H9 (cell line): ENCODE results near the gene SEC22A. TPM values are rescaled to one million over a fixed set of nuclear protein-coding genes. Genes with fewer than 3 reads are reported as not detected.

ENCODE experiments used
- DNase-seq: peaks from one replicate; pipeline ENCODE4 v3.0.0-alpha.2; 2017
- H2AFZ ChIP-seq: one replicate; pipeline ENCODE4 v1.6.1; 2013; ENCODE audit warnings: mild to moderate bottlenecking, low read length, control low read depth, moderate library complexity
- H2AK5ac ChIP-seq: 2 replicates; pipeline ENCODE4 v1.6.1; 2013; ENCODE audit warnings: low read length, control low read depth, mixed read lengths; ENCODE audit not compliant: insufficient read length
- H2BK120ac ChIP-seq: one replicate; pipeline ENCODE4 v1.6.1; 2013; ENCODE audit warnings: low read depth, mild to moderate bottlenecking, low read length, control low read depth, inconsistent platforms; ENCODE audit not compliant: poor library complexity, severe bottlenecking
- H2BK12ac ChIP-seq: 2 replicates; pipeline ENCODE4 v1.6.1; 2013; ENCODE audit warnings: low read length, control low read depth, mixed read lengths, low read depth; ENCODE audit not compliant: insufficient read length
- H2BK15ac ChIP-seq: 2 replicates; pipeline ENCODE4 v1.6.1; 2013; ENCODE audit warnings: low read depth, low read length, control low read depth
- H2BK20ac ChIP-seq: one replicate; pipeline ENCODE4 v1.6.1; 2013; ENCODE audit warnings: low read depth, mild to moderate bottlenecking, low read length, control low read depth, inconsistent platforms; ENCODE audit not compliant: poor library complexity, severe bottlenecking
- H2BK5ac ChIP-seq: 2 replicates; pipeline ENCODE4 v1.6.1; 2013; ENCODE audit warnings: low read length, control low read depth, mixed read lengths; ENCODE audit not compliant: insufficient read length
- H3K14ac ChIP-seq: 2 replicates; pipeline ENCODE4 v1.6.1; 2013; ENCODE audit warnings: low read length, control low read depth; ENCODE audit not compliant: insufficient read depth
- H3K18ac ChIP-seq: 2 replicates; pipeline ENCODE4 v1.6.1; 2013; ENCODE audit warnings: low read depth, mild to moderate bottlenecking, mixed read lengths, low read length, control low read depth; ENCODE audit not compliant: insufficient read length
- H3K23ac ChIP-seq: 2 replicates; pipeline ENCODE4 v1.6.1; 2013; ENCODE audit warnings: low read length, control low read depth, mixed read lengths, low read depth; ENCODE audit not compliant: insufficient read length
- H3K23me2 ChIP-seq: 2 replicates; pipeline ENCODE4 v1.6.1; 2013; ENCODE audit warnings: low read depth, mild to moderate bottlenecking, mixed read lengths, low read length, control low read depth; ENCODE audit not compliant: insufficient read length, poor library complexity, severe bottlenecking
- H3K27ac ChIP-seq: 2 replicates; pipeline ENCODE4 v1.5.1; 2013; ENCODE audit warnings: low read length, control low read depth, mixed read lengths, low read depth; ENCODE audit not compliant: insufficient read length
- H3K27me3 ChIP-seq: 2 replicates; pipeline ENCODE4 v1.6.1; 2013; ENCODE audit warnings: low read length, control low read depth, inconsistent platforms; ENCODE audit not compliant: insufficient read depth
- H3K4ac ChIP-seq: 2 replicates; pipeline ENCODE4 v1.6.1; 2013; ENCODE audit warnings: low read depth, mild to moderate bottlenecking, control low read depth, inconsistent platforms, low read length, moderate library complexity
- H3K4me1 ChIP-seq: 2 replicates; pipeline ENCODE4 v1.6.1; 2013; ENCODE audit warnings: low read length, control low read depth, inconsistent platforms; ENCODE audit not compliant: insufficient read depth
- H3K4me2 ChIP-seq: 2 replicates; pipeline ENCODE4 v1.6.1; 2013; ENCODE audit warnings: low read length, control low read depth, mixed read lengths; ENCODE audit not compliant: insufficient read length, insufficient read depth
- H3K56ac ChIP-seq: 2 replicates; pipeline ENCODE4 v1.6.1; 2013; ENCODE audit warnings: low read depth, mild to moderate bottlenecking, mixed read lengths, low read length, control low read depth; ENCODE audit not compliant: insufficient read length
- H3K79me1 ChIP-seq: 2 replicates; pipeline ENCODE4 v1.6.1; 2013; ENCODE audit warnings: low read depth, mild to moderate bottlenecking, moderate library complexity, low read length, control low read depth, inconsistent platforms; ENCODE audit not compliant: insufficient read depth, poor library complexity, severe bottlenecking
- H3K79me2 ChIP-seq: 2 replicates; pipeline ENCODE4 v1.6.1; 2013; ENCODE audit warnings: low read length, control low read depth, inconsistent platforms; ENCODE audit not compliant: insufficient read depth
- H3K9ac ChIP-seq: 2 replicates; pipeline ENCODE4 v1.6.1; 2013; ENCODE audit warnings: low read length, control low read depth, mixed read lengths; ENCODE audit not compliant: insufficient read length; ENCODE audit errors: extremely low read depth
- H3K9me3 ChIP-seq: one replicate; pipeline ENCODE4 v1.6.1; 2013; ENCODE audit warnings: low read depth, low read length, inconsistent platforms; ENCODE audit not compliant: control insufficient read depth
- H3T11ph ChIP-seq: one replicate; pipeline ENCODE4 v1.6.1; 2013; ENCODE audit warnings: mild to moderate bottlenecking, low read length, control low read depth, inconsistent platforms
- H4K20me1 ChIP-seq: one replicate; pipeline ENCODE4 v1.6.1; 2013; ENCODE audit not compliant: control insufficient read depth, insufficient read length, insufficient read depth
- H4K5ac ChIP-seq: 2 replicates; pipeline ENCODE4 v1.6.1; 2013; ENCODE audit warnings: low read depth, mild to moderate bottlenecking, mixed read lengths, low read length, control low read depth; ENCODE audit not compliant: insufficient read length
- H4K8ac ChIP-seq: replicated peaks from 2 replicates; pipeline ENCODE4 v1.6.1; 2013; ENCODE audit warnings: low read length, control low read depth, mixed read lengths, low read depth; ENCODE audit not compliant: insufficient read length
- H4K91ac ChIP-seq: 2 replicates; pipeline ENCODE4 v1.6.1; 2013; ENCODE audit warnings: low read depth, mild to moderate bottlenecking, moderate library complexity, mixed read lengths, low read length, control low read depth; ENCODE audit not compliant: insufficient read length
- H3K27ac Mint-ChIP-seq, 3 experiments: 2 replicates in 2 of 3; 3 replicates in 1 of 3; pipeline ENCODE4 v1.8.0; 2020 to 2021; ENCODE audit warnings: mixed read lengths in 3 of 3, mild to moderate bottlenecking in 1 of 3, moderate library complexity in 1 of 3
- H3K27me3 Mint-ChIP-seq: 2 replicates; pipeline ENCODE4 v1.8.0; 2021; ENCODE audit warnings: low read depth, mild to moderate bottlenecking, moderate library complexity, mixed read lengths
- H3K36me3 Mint-ChIP-seq, 3 experiments: 2 replicates in 2 of 3; 3 replicates in 1 of 3; pipeline ENCODE4 v1.8.0; 2020 to 2021; ENCODE audit warnings: low read depth in 3 of 3, mixed read lengths in 3 of 3; ENCODE audit not compliant: insufficient read depth in 1 of 3
- H3K4me1 Mint-ChIP-seq, 2 experiments: 2 replicates each; pipeline ENCODE4 v1.8.0; 2020; ENCODE audit warnings: mixed read lengths in 2 of 2
- H3K4me3 Mint-ChIP-seq, 2 experiments: 2 replicates in 1 of 2; 3 replicates in 1 of 2; pipeline ENCODE4 v1.8.0; 2020 to 2021; ENCODE audit warnings: mild to moderate bottlenecking in 2 of 2, mixed read lengths in 2 of 2, moderate library complexity in 1 of 2
- H3K9me3 Mint-ChIP-seq, 2 experiments: 2 replicates in 1 of 2; 3 replicates in 1 of 2; pipeline ENCODE4 v1.8.0; 2020; ENCODE audit warnings: mild to moderate bottlenecking in 2 of 2, mixed read lengths in 2 of 2, moderate library complexity in 1 of 2
- WGBS: extraction: QIAGEN DNeasy Blood & Tissue Kit; methylation state at CpG from one replicate; pipeline ENCODE4 v1.1.7; 2013; ENCODE audit warnings: missing lambda C conversion rate, low lambda C conversion rate, mixed read lengths; ENCODE audit not compliant: insufficient read length; ENCODE audit errors: extremely low coverage; 5-methylcytosine and 5-hydroxymethylcytosine counted together
- total RNA-seq: library from RNA; stranded (reverse); gene quantifications from 2 replicates; pipeline ENCODE4 v1.2.1, GENCODE V29; 2021
- TF ChIP-seq, protein P1 (sequence below): fragments of 200-600 bp; sonication (generic); conservative IDR thresholded peaks from 3 replicates; pipeline ENCODE4 v1.8.0; 2021; ENCODE audit warnings: antibody characterized with exemption, mild to moderate bottlenecking

Gene SEC22A
- total RNA-seq, 1 experiment from 2014 or later, result 9.9 TPM

DNA sequence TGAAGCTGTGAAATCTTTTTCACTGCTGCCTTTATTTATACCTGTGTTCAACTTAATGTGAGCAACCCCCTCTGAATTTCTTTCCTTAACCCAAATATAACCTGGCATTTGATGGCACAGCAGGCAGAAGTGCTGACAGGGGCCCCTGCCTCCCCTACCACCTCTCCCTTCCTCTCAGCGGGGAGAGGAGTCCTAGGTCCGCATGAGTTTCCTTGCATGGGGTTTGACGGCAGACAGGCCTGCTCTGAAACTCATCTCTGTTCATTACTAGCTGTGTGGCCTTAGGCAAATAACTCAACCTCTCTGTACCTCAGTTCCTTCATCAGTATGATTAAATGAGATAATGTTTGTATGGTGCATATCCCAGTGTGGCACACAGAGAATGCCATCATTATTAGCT, 79.7 kb downstream of the SEC22A start:
- H3K27me3 Mint-ChIP-seq, result no peaks in the 10 kb centered on the region

More for the DNA sequence above, 79.7 kb downstream of the SEC22A start:
- Histone ChIP-seq H4K5ac (no peak overlapping the region), H3K27ac (no peak overlapping the region), H3K56ac (no peak overlapping the region), H3K4me2 (no peak overlapping the region), H3K23ac (no peak overlapping the region), H3K79me1 (no peaks in the 10 kb centered on the region), H4K8ac (no peak overlapping the region), H3K9me3 (no peaks in the 10 kb centered on the region), H3K27me3 (no peaks in the 10 kb centered on the region), H3T11ph (no peak overlapping the region), H3K9ac (no peak overlapping the region), H2BK120ac (no peak overlapping the region), H3K14ac (no peak overlapping the region), H4K20me1 (no peaks in the 10 kb centered on the region), H3K23me2 (no peaks in the 10 kb centered on the region), H4K91ac (no peak overlapping the region), H3K79me2 (no peaks in the 10 kb centered on the region), H3K4me1 (peaks cover 4% of the 10 kb centered on the region; the same call in 1 of the 2 replicates), H3K4ac (no peak overlapping the region), H2BK12ac (no peak overlapping the region), H2BK5ac (no peak overlapping the region), H2AFZ (no peak overlapping the region), H3K18ac (no peak overlapping the region), H2BK20ac (no peak overlapping the region), H2AK5ac (no peak overlapping the region), H2BK15ac (no peak overlapping the region)
- Mint-ChIP-seq H3K27ac (no peak overlapping the region), H3K4me3 (no peak overlapping the region), H3K4me1 (peaks cover 16 to 19% of the 10 kb centered on the region in 2 experiments), H3K36me3 (peaks cover 0 to 9% (median 8%) of the 10 kb centered on the region in 3 experiments; a peak in 3 of 7 replicates), H3K9me3 (no peaks in the 10 kb centered on the region)
- TF ChIP-seq, protein P1, sequence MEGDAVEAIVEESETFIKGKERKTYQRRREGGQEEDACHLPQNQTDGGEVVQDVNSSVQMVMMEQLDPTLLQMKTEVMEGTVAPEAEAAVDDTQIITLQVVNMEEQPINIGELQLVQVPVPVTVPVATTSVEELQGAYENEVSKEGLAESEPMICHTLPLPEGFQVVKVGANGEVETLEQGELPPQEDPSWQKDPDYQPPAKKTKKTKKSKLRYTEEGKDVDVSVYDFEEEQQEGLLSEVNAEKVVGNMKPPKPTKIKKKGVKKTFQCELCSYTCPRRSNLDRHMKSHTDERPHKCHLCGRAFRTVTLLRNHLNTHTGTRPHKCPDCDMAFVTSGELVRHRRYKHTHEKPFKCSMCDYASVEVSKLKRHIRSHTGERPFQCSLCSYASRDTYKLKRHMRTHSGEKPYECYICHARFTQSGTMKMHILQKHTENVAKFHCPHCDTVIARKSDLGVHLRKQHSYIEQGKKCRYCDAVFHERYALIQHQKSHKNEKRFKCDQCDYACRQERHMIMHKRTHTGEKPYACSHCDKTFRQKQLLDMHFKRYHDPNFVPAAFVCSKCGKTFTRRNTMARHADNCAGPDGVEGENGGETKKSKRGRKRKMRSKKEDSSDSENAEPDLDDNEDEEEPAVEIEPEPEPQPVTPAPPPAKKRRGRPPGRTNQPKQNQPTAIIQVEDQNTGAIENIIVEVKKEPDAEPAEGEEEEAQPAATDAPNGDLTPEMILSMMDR, result no peak
- no peak for DNase-seq
- no CpG with 5 or more reads among the region's 3 CpGs for WGBS
